BJ (cell line): ENCODE data around the gene SMG6. TPM values are rescaled to one million over a fixed set of nuclear protein-coding genes. Genes with fewer than 3 reads are reported as not detected.

ENCODE experiments used
- CTCF ChIA-PET: fragments of 350-600 bp; formaldehyde crosslinking; extraction: SDS; loops from one replicate; lab custom pipeline; 2021; ENCODE audit warnings: antibody characterized with exemption, inconsistent platforms; lab: Yijun Ruan, JAX
- POLR2A ChIA-PET: fragments of 300-600 bp; sonication (Branson Sonifier 250); formaldehyde crosslinking; extraction: SDS; loops from one replicate; lab custom pipeline; 2021; ENCODE audit warnings: antibody characterized with exemption; lab: Charles Lee
- DNase-seq: peaks from one replicate; pipeline ENCODE4 v3.0.0-alpha.2; 2011; ENCODE audit warnings: low read depth
- H3K27me3 ChIP-seq: 2 replicates; pipeline ENCODE4 v1.6.0; 2011; ENCODE audit warnings: low read length; ENCODE audit not compliant: control insufficient read depth, insufficient read depth
- H3K36me3 ChIP-seq: 2 replicates; pipeline ENCODE4 v1.5.1; 2011; ENCODE audit warnings: low read length; ENCODE audit not compliant: control insufficient read depth, insufficient read depth
- H3K4me3 ChIP-seq: 2 replicates; pipeline ENCODE4 v1.5.1; 2011; ENCODE audit warnings: low read depth, mild to moderate bottlenecking, control low read depth, low read length
- polyA plus RNA-seq: library from polyadenylated mRNA; depleted of rRNA; stranded (reverse); fragments of >200 nt; gene quantifications from 2 replicates; pipeline ENCODE4 v1.2.3, GENCODE V29; 2011
- TF ChIP-seq, protein P1 (sequence below): IDR thresholded peaks from 2 replicates; pipeline ENCODE4 v1.5.1; 2011; ENCODE audit warnings: low read depth, mild to moderate bottlenecking, control low read depth, inconsistent platforms, low read length, moderate library complexity; ENCODE audit not compliant: insufficient read depth

Gene SMG6
- polyA plus RNA-seq, 1 experiment, result 29.7 TPM

GRCh38 chr17:2197271-2197670 is 106.3 kb downstream of the SMG6 start:
- H3K36me3 ChIP-seq, result no peaks in the 10 kb centered on the region; the same call in 1 of the 2 replicates
- no peaks in the 10 kb centered on the region for H3K27me3 ChIP-seq
- TF ChIP-seq, protein P1, sequence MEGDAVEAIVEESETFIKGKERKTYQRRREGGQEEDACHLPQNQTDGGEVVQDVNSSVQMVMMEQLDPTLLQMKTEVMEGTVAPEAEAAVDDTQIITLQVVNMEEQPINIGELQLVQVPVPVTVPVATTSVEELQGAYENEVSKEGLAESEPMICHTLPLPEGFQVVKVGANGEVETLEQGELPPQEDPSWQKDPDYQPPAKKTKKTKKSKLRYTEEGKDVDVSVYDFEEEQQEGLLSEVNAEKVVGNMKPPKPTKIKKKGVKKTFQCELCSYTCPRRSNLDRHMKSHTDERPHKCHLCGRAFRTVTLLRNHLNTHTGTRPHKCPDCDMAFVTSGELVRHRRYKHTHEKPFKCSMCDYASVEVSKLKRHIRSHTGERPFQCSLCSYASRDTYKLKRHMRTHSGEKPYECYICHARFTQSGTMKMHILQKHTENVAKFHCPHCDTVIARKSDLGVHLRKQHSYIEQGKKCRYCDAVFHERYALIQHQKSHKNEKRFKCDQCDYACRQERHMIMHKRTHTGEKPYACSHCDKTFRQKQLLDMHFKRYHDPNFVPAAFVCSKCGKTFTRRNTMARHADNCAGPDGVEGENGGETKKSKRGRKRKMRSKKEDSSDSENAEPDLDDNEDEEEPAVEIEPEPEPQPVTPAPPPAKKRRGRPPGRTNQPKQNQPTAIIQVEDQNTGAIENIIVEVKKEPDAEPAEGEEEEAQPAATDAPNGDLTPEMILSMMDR, result no peak
- ChIA-PET POLR2A (no interaction called here), CTCF (interaction anchor here (0.6 to 1.1 kb wide), 2 partner anchors 93 to 101 kb away, joined by 3 read pairs; no protein-coding TSS in a partner anchor)
- no peak for DNase-seq
- no peak overlapping the region for H3K4me3 ChIP-seq

DNA sequence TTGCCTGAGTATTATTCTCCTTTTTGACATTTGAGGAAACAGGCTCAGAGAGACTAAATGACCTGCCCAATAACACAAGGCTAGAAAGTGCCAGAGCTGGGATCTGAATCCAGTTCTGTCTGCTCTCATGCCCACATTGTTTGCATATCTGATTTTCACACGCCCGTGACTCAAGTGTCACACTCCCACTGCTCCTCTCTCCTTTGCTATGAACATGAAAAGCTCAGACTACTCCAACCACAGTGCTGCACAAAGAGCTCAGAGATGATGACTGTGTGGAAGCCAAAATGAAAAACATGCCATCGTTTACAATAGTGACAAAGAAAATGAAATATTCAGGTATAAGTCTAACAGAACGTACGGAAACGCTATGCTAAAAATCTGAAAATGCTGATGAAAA is 107.9 kb downstream of the SMG6 start:
- no peak overlapping the region for H3K4me3 ChIP-seq
- TF ChIP-seq, protein P1, result no peak
- DNase-seq, result no peak
- ChIA-PET CTCF (interaction anchor here (0.6 to 2.0 kb wide), 4 partner anchors 18 to 110 kb away, joined by 3 to 7 read pairs (median 5); no protein-coding TSS in a partner anchor), POLR2A (no interaction called here)
- no peaks in the 10 kb centered on the region; the same call in 1 of the 2 replicates for H3K36me3 ChIP-seq
- H3K27me3 ChIP-seq, result no peaks in the 10 kb centered on the region

DNA sequence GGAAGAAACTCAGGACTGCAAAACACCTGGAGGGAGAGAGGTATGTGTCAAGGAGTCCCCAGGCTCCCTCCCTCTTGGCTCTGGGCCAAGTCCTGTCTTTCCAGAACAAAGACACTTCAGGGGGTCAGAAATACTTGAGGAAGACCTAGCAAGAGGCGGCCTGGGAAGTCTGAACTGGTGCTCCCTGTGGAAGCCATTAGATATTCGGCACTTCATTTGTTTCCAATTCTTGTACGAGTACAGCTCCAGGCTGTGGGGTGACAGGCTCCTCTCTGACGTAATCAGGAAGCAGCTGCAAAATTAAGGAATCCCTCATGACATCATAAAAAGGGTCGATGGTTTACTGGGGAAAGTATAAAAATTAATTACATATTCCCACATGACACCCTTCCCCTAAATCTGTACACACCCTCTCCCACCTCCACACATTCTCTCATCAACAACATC is 108.7 kb downstream of the SMG6 start:
- no peak overlapping the region for H3K4me3 ChIP-seq
- POLR2A ChIA-PET, result no interaction called here
- CTCF ChIA-PET, result interaction anchor here (1.0 to 2.0 kb wide), 3 partner anchors 18 to 140 kb away, joined by 5 to 7 read pairs (median 6); partner anchors contain the start of gene HIC1

GRCh38 chr17:2192367-2193057 is 111.1 kb downstream of the SMG6 start:
- ChIA-PET CTCF (interaction anchor here (1.1 to 1.4 kb wide), 3 partner anchors 11 to 22 kb away, joined by 3 to 4 read pairs (median 3); no protein-coding TSS in a partner anchor), POLR2A (interaction anchor here (0.7 kb wide), 1 partner anchor 22 kb away, joined by 3 read pairs; no protein-coding TSS in a partner anchor)
- TF ChIP-seq, protein P1, result peak; percentile 15; the same call in 1 of the 2 replicates

More for the DNA sequence above, 108.7 kb downstream of the SMG6 start:
- H3K36me3 ChIP-seq, result no peaks in the 10 kb centered on the region; the same call in 1 of the 2 replicates
- DNase-seq, result no peak
- H3K27me3 ChIP-seq, result no peaks in the 10 kb centered on the region
- TF ChIP-seq, protein P1, result no peak

DNA sequence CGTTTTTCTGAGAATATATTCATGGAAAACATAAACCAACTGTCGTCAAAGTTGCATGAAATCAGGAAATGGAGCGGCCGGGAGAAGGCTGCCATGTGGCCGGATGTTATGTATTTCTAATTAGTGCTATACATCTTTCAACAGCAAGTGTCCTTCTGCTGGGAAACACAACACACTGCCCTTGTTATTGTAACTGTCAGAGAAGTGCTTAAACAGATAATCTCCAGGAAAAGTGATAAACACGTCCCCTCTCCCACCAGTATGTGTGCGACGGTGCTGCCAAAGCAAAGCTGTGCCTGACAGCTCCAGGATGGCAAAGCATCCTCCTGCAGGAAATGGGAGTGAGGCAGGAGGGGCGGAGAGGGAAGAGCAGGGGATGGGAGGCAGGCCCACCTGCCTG is 111.8 kb downstream of the SMG6 start:
- CTCF ChIA-PET, result interaction anchor here (1.1 to 1.4 kb wide), 3 partner anchors 10 to 23 kb away, joined by 3 to 4 read pairs (median 3); no protein-coding TSS in a partner anchor

More at GRCh38 chr17:2192367-2193057, 111.1 kb downstream of the SMG6 start:
- H3K4me3 ChIP-seq, result no peak overlapping the region
- DNase-seq, result peak; percentile 86
- H3K36me3 ChIP-seq, result peaks cover 3% of the 10 kb centered on the region; the same call in 1 of the 2 replicates
- no peaks in the 10 kb centered on the region for H3K27me3 ChIP-seq

More for the DNA sequence above, 111.8 kb downstream of the SMG6 start:
- Histone ChIP-seq H3K27me3 (no peaks in the 10 kb centered on the region), H3K36me3 (peaks cover 5% of the 10 kb centered on the region), H3K4me3 (no peak overlapping the region)
- TF ChIP-seq, protein P1, result no peak
- no peak for DNase-seq
- POLR2A ChIA-PET, result no interaction called here
